ENCODE measurements around the gene CORT.
"Not testable (repeated sequence)": the region's sequence is repeated elsewhere in the genome, so short reads cannot be mapped to it uniquely, and the experiment has no call there.

CORT gene, protein sequence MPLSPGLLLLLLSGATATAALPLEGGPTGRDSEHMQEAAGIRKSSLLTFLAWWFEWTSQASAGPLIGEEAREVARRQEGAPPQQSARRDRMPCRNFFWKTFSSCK

DNA sequence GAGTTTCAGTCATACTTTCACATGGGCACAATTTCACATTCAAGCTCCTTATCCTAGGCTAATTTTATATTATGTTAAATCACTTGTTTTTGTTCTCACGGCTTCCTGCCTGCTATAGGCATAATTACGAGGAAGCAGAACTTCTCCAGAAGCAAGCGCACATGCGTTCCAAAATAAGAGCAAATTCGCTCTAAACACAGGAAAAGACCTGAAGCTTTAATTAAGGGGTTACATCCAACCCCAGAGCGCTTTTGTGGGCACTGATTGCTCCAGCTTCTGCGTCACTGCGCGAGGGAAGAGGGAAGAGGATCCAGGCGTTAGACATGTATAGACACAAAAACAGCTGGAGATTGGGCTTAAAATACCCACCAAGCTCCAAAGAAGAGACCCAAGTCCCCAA lies at the start of gene CORT:
TSS of gene CORT (plus strand) at position 281 of the 400 bp plus-strand sequence. CDS start 193 bp downstream, outside the sequence.
- DNase-seq: no peak

DNA sequence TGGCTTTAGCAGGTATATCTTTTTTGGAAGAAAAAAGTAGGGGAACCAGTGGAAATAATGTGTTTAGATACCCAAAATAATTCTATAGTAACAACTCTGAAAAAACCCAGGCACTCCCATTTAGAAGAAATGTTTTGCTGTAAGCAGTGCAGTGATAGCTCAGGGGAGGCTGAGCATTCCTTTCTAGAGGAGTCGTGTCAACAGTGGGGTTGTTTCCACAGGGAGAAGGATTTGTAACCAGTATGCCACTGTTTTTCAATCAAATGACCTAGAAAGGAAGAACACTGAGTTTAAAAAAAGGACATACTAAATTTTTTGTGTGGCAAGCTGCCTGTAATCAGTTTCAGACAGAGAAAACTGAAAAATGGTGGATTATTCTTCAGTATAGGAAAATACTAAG lies 48.5 kb upstream of the CORT start:
- DNase-seq: no peak

DNA sequence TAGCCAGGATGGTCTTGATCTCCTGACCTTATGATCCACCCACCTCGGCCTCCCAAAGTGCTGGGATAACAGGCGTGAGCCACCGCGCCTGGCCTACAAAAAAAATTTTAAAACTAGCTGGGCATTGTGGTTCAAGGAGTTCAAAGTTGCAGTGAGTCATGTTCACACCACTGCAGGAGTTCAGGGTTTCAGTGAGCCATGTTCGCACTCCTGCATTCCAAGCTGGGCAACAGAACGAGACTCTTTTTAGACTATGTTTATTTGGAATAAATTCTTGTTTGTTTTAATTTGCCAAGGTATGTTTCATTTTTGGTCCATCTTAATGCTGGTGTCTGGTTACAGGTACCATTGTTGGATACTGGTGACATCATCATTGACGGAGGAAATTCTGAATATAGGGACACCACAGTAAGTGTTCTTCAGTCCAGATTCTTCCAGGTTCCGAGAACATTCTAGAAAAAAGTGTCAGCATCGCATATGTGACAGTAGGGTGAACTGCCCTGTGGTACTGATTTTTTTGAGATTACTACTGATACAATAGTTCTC lies 47.0 kb upstream of the CORT start:
- DNase-seq: no peak

DNA sequence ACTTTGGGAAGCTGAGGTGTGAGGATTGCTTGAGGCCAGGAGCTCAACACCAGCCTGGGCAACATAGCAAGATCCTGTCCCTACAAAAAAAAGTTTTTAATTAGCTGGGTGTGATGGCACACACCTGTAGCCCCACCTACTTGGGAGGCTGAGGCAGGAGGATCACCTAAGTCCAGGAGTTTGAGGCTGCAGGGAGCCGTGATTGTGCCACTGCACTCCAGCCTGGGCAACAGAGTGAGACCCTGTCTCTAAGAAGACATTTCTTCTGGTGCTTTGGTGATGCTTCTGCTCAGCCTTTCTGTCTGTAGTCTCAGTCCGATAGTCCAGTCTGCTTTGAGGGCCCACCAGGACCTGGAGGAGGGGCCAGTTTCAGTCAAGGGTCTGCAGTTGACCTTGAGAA lies 42.6 kb upstream of the CORT start:
- DNase-seq: no peak

DNA sequence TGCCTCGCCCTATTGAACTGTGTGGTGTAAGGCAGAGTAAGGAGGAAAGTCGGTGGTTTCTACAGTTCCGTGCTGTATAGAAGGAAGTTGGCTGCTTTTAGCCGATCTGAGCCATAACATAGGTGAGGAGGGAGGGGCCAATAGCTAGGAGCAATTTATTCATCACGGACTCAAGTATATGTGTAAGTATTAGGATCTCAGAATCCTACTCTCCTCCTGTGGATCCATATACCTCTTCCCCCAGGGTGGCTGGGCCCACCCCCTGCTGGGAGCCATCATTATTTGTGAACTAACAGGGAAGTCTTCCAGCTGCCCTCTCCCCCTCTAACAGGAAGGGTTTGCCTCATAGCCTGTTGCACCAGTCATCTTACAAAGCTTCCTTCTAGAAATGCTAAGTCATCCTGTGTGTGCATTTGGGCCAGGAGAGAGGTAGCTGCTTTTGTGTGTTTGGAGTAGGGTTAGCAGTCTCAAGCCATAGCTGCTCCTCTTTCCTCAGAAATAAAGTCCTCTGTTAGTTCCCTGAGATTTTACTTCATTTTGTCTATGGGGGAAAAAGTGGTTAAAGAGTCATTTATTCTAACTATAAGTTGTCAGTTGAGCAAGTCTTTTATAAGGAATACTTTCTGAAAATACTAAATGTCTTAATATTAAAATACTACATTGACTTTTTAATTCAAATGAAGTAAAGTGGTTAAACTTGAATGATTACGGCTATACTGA lies 34.5 kb upstream of the CORT start:
- no peak for DNase-seq

DNA sequence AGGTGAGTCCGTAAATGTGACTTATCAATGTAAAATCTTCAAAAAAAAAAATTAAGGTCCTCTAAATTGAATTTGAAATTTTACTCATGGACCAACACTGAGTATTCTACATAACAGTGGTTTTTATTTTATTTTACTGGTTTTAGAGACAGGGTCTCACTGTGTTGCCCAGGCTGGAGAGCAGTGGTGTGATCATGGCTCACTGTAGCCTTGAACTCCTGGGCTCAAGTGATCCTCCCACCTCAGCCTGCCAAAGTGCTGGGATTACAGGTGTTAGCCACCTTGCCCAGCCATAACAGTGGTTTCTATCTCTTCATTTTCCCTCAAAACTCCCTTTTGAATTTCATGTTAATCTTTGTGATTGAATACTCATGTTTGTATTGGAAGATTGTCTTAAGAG lies 33.9 kb upstream of the CORT start:
- not testable (repeated sequence) for DNase-seq

DNA sequence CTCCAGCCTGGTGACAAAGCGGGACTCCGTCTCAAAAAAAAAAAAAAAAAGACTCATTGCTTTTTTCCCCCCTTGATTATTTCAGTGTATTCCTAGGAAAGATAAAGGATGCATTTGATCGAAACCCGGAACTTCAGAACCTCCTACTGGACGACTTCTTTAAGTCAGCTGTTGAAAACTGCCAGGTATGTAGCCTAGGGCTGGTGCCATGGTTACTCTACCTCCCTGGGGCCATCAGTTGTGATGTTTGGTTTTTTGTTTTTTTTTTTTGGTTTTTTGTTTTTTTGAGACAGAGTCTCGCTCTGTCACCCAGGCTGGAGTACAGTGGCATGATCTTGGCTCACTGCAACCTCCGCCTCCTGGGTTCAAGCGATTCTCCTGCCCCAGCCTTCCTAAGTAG lies 31.1 kb upstream of the CORT start:
- not testable (repeated sequence) for DNase-seq

DNA sequence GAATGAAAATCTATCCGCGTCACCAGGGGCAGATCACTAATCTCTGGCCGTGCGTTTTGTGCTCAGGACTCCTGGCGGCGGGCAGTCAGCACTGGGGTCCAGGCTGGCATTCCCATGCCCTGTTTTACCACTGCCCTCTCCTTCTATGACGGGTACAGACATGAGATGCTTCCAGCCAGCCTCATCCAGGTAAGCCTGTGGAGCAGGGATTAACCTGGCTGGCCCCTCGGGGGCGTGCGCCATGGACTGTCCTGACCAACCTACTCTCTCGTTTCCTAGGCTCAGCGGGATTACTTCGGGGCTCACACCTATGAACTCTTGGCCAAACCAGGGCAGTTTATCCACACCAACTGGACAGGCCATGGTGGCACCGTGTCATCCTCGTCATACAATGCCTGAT lies 30.5 kb upstream of the CORT start:
- no peak for DNase-seq

DNA sequence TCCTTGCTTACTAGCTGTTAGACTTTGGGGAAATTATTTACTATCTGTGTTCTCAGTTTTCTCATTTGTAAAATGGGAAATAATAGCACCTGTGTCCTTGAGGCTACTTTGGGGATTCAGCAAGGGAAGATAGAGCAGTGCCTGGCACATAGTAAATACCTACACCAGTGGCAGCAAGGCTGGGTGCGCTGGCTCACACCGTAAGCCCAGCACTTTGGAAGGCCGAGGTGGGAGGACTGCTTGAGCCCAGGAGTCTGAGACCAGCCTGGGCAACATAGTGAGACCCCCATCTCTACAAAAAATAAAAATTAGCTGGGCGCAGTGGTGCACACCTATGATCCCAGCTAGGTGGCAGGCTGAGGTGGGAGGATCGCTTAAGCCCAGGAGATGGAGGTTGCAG lies 28.2 kb upstream of the CORT start:
- no peak for DNase-seq

DNA sequence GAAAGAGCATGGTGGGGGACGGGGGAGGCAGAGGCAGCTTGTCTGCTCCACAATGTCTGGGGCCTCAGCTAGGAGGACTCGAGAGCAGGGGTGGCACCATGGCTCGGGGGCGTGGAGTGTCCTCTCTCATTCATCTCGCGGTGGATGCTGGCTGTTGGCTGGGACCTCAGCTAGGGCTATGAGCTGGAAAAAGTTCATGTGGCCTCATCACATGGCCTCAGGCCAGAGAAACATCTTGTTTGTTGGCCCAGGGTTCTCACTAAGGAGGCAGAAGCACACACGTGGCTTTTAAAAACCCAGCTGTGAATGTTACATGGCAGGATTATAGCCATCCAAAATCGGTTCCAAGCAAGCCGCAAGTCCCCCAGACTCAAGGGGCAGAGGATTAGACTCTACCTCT lies 25.8 kb upstream of the CORT start:
- peak; percentile 57 for DNase-seq

DNA sequence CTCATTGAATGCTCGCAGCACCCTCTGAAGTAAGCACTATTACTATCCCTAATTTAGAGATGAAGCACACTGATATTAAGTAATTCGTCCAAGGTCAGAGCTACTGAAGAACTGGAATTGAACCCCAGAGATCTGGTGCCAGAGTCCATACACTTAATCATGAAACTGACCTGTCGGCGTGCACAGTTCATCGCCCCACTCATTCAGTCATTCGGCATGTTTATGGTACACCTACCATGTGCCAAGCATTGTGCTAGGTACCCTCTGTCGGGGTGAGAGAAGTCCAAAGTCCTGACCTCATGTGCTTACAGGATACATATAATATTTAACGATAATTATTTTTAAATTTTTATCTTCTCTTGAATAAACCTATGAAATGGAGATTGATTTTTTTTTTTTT lies 25.2 kb upstream of the CORT start:
- no peak for DNase-seq

DNA sequence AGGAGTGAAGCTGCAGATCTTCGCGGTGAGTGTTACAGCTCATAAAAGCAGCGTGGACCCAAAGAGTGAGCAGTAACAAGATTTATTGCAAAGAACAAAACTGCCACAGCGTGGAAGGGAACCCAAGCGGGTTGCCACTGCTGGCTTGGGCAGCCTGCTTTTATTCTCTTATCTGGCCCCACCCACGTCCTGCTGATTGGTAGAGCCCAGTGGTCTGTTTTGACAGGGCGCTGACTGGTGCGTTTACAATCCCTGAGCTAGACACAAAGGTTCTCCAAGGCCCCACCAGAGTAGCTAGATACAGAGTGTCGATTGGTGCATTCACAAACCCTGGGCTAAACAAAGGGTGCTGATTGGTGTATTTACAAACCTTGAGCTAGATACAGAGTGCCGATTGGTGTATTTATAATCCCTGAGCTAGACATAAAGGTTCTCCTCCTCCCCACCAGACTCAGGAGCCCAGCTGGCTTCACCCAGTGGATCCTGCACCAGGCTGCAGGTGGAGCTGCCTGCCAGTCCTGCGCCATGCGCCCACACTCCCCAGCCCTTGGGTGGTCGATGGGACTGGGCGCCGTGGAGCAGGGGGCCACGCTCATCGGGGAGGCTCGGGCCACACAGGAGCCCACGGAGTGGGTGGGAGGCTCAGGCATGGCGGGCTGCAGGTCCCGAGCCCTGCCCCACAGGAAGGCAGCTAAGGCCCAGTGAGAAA lies 23.9 kb upstream of the CORT start:
- not testable (repeated sequence) for DNase-seq

DNA sequence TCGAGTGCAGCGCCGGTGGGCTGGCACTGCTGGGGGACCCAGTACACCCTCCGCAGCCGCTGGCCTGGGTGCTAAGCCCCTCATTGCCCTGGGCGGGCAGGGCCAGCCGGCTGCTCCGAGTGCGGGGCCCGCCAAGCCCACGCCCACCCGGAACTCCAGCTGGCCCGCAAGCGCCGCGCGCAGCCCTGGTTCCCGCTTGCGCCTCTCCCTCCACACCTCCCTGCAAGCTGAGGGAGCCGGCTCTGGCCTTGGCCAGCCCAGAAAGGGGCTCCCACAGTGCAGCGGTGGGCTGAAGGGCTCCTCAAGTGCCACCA lies 23.3 kb upstream of the CORT start:
- not testable (repeated sequence) for DNase-seq

DNA sequence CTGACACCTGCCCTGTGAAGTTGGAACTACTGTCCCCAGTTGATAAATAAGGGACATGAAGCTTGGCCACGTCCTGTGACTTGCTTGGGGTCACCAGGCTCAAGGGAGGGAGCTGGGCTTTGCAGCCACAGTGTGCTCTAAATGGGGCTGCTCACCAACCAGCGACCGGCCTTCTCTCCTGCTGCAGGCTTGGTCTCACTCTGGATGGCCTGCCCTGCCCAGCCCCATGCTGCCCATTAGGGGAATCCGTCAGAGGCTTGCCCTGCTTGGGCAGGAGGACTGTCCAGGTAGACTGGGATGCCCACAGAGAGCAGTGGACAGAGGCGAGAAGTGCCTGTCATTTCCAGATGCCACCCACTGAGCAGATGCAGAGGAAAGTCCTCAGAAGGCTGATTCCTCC lies 20.8 kb upstream of the CORT start:
- no peak for DNase-seq

DNA sequence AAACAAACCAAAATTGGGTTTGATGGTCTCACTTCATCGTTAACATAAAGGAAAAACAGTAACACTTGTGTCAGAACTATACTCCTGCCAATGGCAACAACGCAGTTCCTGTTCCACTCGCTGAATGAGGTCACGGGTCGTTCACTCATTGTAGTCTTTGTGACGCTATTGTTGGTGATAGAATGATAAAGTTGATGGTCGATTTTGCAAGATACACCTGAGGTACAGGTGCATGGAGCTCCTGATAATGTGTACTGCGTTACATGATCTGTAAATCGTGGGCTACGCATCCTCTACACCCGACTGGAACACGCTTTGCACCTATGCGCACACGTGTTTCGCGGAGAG lies 20.0 kb upstream of the CORT start:
- DNase-seq: no peak

DNA sequence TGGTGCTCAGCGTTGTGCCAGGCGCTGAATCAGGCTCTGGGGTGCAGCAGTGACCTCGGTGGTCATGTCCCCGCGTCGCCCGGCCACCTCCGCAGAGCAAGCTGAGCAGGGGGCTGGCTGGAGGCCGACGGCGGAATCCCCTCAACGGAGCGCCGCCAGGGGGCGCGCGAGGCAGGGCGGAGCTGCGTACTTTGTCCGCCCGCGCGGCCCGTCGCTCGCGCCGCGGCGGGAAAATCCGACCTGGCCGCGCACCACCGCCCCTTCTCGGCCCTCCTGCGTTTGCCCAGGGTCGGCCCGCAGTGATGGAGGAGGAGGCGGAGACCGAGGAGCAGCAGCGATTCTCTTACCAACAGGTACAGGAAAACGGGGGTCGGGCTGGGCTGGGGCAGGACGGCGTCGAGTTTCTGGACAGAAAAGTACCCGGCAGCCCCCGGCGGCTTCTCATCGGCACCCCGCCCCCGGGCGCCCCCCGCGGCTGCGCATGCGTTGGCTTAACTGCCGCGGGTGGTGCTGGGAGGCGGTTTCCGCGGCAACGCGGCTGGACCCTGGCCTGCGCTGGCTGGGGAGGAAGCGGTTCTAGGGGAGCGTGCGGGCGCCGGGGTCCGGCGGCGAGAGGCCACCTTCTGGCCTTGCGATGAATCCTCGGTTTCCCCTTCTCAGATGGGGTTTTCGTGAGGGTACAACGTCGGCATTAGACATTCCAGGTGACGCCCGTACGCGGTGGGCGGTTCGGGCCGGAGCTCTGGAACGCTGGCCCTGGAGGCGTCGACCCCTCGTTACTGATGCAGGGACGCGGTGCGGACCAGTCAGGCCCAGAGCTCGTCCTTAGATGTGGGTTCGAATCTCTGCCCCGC lies 19.4 kb upstream of the CORT start, which contains the start of gene CENPS:
TSS of gene CENPS (plus strand) at position 218 of the 854 bp plus-strand sequence. CDS start at position 303, 85 bp downstream.
- DNase-seq: peak; percentile 93

DNA sequence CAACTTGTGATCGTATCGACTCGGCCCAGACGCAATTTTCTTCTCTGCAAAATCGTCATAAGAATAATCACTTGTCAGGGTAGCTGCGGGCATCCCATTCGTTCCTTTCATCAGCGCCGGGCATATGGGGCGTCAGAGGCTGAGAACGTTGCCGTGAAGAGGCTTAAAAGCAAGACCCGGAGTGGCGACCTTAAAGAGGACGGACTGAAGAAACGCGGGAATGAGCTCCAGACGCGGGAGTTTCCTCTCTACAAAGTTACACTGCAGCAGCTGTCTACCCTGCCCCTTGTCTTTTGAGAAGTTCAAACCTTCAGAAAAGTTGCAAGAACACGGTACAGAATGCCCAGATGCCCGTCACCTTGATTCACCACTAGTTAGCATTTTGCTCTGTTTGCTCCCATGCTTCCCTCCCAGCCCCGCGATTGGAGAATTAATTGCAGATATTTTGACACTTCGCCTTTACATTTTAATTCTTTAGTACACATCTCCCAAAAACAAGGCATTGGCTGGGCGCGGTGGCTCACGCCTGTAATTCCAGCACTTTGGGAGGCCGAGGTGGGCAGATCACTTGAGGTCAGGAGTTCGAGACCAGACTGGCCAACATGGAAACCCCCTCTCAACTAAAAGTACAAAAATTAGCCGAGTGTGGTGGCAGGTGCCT lies 18.6 kb upstream of the CORT start:
- DNase-seq: no peak

DNA sequence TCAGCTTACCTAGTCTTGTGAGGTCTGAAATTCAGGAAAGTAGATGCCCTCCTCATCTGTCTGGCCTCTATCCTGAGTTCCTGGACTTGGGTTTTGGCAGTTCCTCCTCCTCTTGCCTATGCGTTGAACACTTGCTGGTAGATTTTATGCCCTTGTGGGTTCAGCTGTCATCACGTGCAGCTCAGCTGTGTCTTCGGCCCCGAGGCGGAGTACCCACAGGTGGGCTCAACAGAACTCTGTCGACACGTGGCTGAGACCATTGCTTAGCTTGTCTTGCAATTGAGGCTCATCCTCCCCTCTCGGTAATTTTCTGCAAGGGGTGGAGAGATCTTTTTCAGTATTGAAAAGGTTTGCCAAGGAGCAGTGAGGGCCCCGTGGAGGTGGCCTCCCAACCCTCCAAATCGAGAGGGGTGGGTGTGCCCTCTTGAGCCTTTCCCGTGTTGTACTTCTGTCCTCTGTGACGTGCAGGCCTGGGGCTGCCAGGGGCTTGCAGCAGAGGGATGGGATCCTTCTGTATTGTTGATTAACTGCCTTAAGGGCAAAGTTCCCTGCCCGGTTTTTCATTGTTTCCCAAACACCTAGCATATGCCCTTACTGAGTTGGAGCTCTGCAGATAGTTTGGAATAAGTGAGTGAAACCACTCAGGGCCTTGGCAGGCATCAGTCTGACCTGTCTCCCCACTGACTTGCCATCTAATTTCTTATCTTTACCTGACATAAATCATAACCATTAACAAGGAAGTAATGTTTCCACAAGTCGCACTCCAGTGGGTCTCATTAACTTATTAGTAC lies 16.7 kb upstream of the CORT start:
- no peak for DNase-seq

DNA sequence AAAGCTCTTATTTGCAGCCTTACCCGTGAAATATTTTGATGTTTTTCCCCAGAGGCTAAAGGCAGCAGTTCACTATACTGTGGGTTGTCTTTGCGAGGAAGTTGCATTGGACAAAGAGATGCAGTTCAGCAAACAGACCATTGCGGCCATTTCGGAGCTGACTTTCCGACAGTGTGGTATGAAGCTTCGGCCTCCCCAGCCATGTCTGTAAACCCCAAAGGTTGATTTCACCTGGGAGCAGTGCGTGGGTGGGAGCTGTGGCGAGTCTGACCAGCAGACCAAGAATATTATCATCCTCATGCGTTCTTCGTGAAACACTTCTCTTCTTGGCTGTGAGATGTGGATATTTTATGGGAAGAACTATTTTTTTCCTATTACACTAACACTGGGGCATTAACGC lies 16.0 kb upstream of the CORT start:
- DNase-seq: no peak

DNA sequence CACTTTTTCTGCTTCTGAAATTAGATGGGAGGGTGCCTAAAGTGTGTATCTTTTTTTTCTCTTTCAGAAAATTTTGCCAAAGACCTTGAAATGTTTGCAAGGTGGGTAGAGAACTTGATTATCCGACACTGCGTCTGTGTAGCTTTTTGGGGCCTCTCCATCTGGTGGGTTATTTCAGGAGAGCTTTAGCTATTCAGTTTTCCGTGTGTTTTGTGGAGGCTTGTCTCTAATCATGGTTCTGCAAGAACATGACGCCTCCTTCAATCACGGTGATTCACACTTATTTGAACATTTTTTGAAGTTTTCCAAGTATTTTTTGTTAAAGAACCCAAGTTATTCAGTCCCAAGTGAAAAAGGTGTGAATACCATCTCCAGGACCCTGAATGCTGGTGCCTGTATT lies 15.2 kb upstream of the CORT start:
- DNase-seq: no peak

DNA sequence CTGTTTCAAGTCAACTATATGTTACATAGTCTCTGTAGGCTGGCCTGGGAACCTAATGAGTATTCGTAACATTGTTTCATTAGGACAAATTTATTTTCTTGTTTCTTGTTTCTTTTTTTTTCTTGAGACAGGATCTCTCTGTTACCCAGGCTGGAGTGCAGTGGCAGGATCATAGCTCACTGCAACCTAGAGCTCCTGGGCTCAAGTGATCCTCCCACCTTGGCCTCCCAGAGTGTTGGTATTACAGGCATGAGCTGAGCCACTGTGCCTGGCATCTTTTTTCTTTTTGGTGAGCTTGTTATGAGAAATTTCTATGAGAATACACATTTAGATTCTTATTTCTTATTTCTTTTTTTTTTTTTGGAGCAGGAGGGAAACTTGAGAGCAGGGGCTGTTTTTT lies 12.8 kb upstream of the CORT start:
- DNase-seq: no peak

DNA sequence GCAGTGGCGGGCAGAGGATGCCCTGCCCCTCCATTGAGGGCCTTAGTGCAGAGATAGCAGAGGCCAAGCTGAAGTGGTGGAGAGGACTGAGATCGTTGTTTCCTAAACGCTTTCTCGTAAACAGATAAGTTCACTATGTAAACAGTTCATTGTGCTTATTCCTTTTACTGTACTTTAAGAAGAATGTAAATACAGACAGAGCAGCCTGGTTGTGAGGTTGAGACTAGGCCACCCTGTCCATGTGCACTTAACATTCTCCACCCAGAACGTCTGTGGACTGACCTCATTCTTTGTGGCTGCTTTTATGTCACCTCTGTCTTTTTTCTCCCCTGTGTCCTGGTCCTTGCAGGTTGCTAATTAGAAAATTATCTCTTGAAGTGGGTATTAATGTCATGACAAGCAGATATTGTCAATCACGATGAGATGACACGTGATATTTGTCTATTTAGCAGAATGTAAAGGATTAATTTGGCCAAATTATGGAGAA lies 11.1 kb upstream of the CORT start:
- DNase-seq: no peak
